ENCODE measurements around the gene IGFL2. TPM values are rescaled to one million over a fixed set of nuclear protein-coding genes. Genes with fewer than 3 reads are reported as not detected.
"Not testable (repeated sequence)": the region's sequence is repeated elsewhere in the genome, so short reads cannot be mapped to it uniquely, and the experiment has no call there.

The IGFL2 gene
- total and polyA plus RNA-seq, 4 donors = 0.36 TPM; not detected in 3

- H3K27ac ChIP-seq (ENCODE audit: low read depth in 1 of 2, low read length in 2 of 2) = no peak overlapping the region
- H3K27me3 ChIP-seq (ENCODE audit: control insufficient read depth in 1 of 2, insufficient read depth in 2 of 2, low read length in 1 of 2) = peaks cover 0 to 3% of the 10 kb centered on the region in 2 donors
- H3K4me1 ChIP-seq (ENCODE audit: control insufficient read depth in 1 of 2, insufficient read depth in 2 of 2, low read length in 2 of 2) = no peaks in the 10 kb centered on the region
- H3K4me3 ChIP-seq (ENCODE audit: low read length in 2 of 2) = no peak overlapping the region
- DNase-seq = no peak
- H3K36me3 ChIP-seq (ENCODE audit: control insufficient read depth in 1 of 2, insufficient read depth in 2 of 2, low read length in 1 of 2) = no peaks in the 10 kb centered on the region
- 16 to 17% methylated on average over 3 of the region's 3 CpGs for WGBS, 2 donors
- H3K9me3 ChIP-seq (ENCODE audit: control insufficient read depth, low read length) = no peaks in the 10 kb centered on the region
- ATAC-seq (ENCODE audit: low FRiP score) = no peak
- intact Hi-C loops (cut with DNase I) = no loop called here
Measured at GRCh38 chr19:46155237-46155636, 7.2 kb downstream of the IGFL2 start.

DNA sequence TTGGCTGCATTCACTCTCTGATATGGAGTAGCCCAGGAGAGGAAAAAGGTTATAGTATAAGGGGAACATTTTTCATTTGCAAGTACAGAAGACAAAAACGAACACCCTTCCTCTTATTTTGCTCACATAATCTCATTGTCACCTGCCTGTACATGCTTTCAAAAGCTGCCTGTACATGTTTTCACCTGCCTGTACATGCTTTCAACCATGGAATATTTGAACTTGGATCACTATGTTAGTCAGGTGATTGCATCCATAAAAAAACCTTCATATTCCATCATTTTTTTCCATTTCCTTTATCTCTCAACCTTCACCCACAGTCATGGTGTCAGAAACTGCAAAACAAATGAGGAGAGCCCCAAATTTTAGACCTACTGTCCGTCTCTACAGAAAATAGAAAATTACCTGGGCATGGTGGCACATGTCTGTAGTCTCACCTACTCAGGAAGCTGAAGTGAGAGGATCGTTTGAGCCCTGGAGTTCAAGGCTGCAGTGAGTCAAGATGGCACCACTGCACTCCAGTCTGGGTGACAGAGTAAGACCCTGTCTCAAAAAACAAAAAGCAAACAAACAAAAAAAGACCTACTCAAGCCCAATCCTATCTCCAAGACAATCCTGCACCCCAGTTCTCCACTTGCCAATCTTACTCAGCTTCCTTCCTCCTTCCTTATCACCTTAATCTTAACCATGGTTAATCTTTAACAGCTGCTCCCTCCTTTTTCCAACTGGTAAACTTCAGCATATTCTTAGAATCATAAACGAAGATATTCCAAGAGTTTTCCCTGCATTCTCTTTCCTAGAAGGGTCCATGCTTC lies 11.6 kb downstream of the IGFL2 start:
- Histone ChIP-seq H3K4me1 (ENCODE audit: control insufficient read depth in 1 of 2, insufficient read depth in 2 of 2, low read length in 2 of 2) (no peaks in the 10 kb centered on the region), H3K36me3 (ENCODE audit: control insufficient read depth in 1 of 2, insufficient read depth in 2 of 2, low read length in 1 of 2) (no peaks in the 10 kb centered on the region), H3K9me3 (ENCODE audit: control insufficient read depth, low read length) (peaks cover 5% of the 10 kb centered on the region), H3K4me3 (ENCODE audit: low read length in 2 of 2) (no peak overlapping the region), H3K27ac (ENCODE audit: low read depth in 1 of 2, low read length in 2 of 2) (no peak overlapping the region), H3K27me3 (ENCODE audit: control insufficient read depth in 1 of 2, insufficient read depth in 2 of 2, low read length in 1 of 2) (peaks cover 0 to 1% of the 10 kb centered on the region in 2 donors)
- 53 to 55% methylated on average over 4 of the region's 4 CpGs for WGBS, 2 donors
- ATAC-seq (ENCODE audit: low FRiP score) (no peak), DNase-seq (no peak)
- intact Hi-C loops (cut with DNase I) = no loop called here

DNA sequence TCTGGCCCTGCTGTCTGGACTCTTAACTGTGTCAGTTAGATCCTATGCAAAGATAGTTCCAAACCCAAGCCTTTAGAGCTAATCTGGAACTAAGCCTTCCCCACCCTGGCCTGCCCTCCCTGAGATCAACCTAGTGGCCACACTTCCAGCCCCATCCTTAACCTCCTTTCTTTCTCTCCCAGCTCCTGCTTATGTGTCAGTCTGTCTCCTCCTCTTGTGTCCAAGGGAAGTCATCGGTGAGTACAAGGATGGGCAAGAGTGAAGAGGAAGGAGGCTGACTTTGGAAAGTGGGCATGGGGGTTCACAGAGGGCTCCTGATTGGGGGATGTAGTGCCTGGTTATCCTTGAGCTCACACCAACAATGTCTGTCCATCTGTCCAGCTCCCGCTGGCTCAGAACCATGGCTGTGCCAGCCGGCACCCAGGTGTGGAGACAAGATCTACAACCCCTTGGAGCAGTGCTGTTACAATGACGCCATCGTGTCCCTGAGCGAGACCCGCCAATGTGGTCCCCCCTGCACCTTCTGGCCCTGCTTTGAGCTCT lies 12.3 kb downstream of the IGFL2 start:
- ATAC-seq (ENCODE audit: low FRiP score) = no peak
- intact Hi-C loops (cut with DNase I) = no loop called here

GRCh38 chr19:46161642-46162257 lies 13.7 kb downstream of the IGFL2 start:
- H3K36me3 ChIP-seq (ENCODE audit: control insufficient read depth in 1 of 2, insufficient read depth in 2 of 2, low read length in 1 of 2); H3K27me3 ChIP-seq (ENCODE audit: control insufficient read depth in 1 of 2, insufficient read depth in 2 of 2, low read length in 1 of 2); H3K4me1 ChIP-seq (ENCODE audit: control insufficient read depth in 1 of 2, insufficient read depth in 2 of 2, low read length in 2 of 2); H3K9me3 ChIP-seq (ENCODE audit: control insufficient read depth, low read length); DNase-seq; H3K27ac ChIP-seq (ENCODE audit: low read depth in 1 of 2, low read length in 2 of 2); ATAC-seq (ENCODE audit: low FRiP score); H3K4me3 ChIP-seq (ENCODE audit: low read length in 2 of 2); intact Hi-C loops (cut with DNase I): not testable (repeated sequence)
- 37 to 68% methylated on average over 2 of the region's 2 CpGs for WGBS, 2 donors

More for the DNA sequence above, 12.3 kb downstream of the IGFL2 start:
- H3K36me3 ChIP-seq (ENCODE audit: control insufficient read depth in 1 of 2, insufficient read depth in 2 of 2, low read length in 1 of 2) = no peaks in the 10 kb centered on the region
- peaks cover 5% of the 10 kb centered on the region for H3K9me3 ChIP-seq (ENCODE audit: control insufficient read depth, low read length)
- H3K4me1 ChIP-seq (ENCODE audit: control insufficient read depth in 1 of 2, insufficient read depth in 2 of 2, low read length in 2 of 2) = no peaks in the 10 kb centered on the region
- 90 to 93% methylated on average over 7 of the region's 7 CpGs for WGBS, 2 donors
- no peak overlapping the region for H3K4me3 ChIP-seq (ENCODE audit: low read length in 2 of 2)
- no peak for DNase-seq
- no peaks in the 10 kb centered on the region for H3K27me3 ChIP-seq (ENCODE audit: control insufficient read depth in 1 of 2, insufficient read depth in 2 of 2, low read length in 1 of 2)
- no peak overlapping the region for H3K27ac ChIP-seq (ENCODE audit: low read depth in 1 of 2, low read length in 2 of 2)

DNA sequence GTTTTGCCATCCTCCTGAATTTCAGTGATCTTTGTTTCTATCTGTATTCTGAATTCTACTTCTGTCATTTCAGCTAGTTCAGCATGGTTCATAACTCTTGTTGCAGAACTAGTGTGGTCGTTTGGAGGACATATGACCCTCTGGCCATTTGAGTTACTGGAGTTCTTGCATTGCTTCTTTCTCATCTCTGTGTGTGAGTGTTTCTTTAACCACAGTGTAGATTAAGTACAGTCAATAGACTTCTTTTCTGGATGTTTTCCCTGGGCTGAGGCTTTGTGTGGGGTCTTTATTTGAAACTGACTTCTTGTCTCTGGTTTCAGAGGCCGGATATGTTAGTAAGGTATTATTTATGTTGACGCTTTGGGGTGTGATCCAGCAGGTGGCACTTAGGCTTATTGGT lies 14.7 kb downstream of the IGFL2 start:
- no peaks in the 10 kb centered on the region for H3K4me1 ChIP-seq (ENCODE audit: control insufficient read depth in 1 of 2, insufficient read depth in 2 of 2, low read length in 2 of 2)
- no peak overlapping the region for H3K4me3 ChIP-seq (ENCODE audit: low read length in 2 of 2)
- no peaks in the 10 kb centered on the region for H3K36me3 ChIP-seq (ENCODE audit: control insufficient read depth in 1 of 2, insufficient read depth in 2 of 2, low read length in 1 of 2)
- intact Hi-C loops (cut with DNase I) = no loop called here
- DNase-seq = no peak
- H3K27ac ChIP-seq (ENCODE audit: low read depth in 1 of 2, low read length in 2 of 2) = no peak overlapping the region
- 68 to 77% methylated on average over 3 of the region's 3 CpGs for WGBS, 2 donors
- H3K9me3 ChIP-seq (ENCODE audit: control insufficient read depth, low read length) = peaks cover 6% of the 10 kb centered on the region
- H3K27me3 ChIP-seq (ENCODE audit: control insufficient read depth in 1 of 2, insufficient read depth in 2 of 2, low read length in 1 of 2) = no peaks in the 10 kb centered on the region
- no peak for ATAC-seq (ENCODE audit: low FRiP score)

DNA sequence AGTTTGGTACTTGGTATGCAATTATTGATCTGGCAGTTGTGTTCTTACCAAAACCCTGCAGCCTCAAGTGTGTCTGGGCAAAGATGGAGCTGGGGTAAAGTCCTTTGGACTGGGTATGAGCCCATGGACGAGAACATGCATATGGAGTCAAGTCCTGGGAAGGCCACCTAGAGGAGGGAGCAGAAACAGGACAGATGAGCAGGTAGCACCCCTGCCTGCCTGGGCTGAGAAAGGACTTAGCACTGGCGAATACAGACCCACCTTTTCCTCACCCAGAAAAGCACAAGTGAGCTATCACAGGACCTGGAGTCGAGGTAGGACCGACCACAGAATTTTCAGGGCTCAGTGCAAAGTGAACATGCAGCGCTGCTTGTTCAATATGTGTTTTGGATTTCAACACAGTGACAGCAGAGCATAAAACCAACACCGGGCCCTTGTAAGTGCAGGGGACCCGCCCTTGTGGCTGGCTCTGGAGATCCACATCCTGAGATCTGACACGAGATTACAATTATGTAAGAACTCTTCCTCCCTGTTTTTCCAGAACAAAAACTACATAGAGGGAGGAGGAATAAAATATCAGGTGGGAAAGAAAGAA lies 25.9 kb downstream of the IGFL2 start:
- H3K4me3 ChIP-seq (ENCODE audit: low read length in 2 of 2) = no peak overlapping the region
- ATAC-seq (ENCODE audit: low FRiP score) (no peak), DNase-seq (no peak)
- H3K27ac ChIP-seq (ENCODE audit: low read depth in 1 of 2, low read length in 2 of 2) = no peak overlapping the region
- 66 to 73% methylated on average over 8 of the region's 8 CpGs for WGBS, 2 donors
- H3K9me3 ChIP-seq (ENCODE audit: control insufficient read depth, low read length) = peaks cover 5% of the 10 kb centered on the region
- H3K36me3 ChIP-seq (ENCODE audit: control insufficient read depth in 1 of 2, insufficient read depth in 2 of 2, low read length in 1 of 2) = no peaks in the 10 kb centered on the region
- intact Hi-C loops (cut with DNase I) = no loop called here
- no peaks in the 10 kb centered on the region for H3K4me1 ChIP-seq (ENCODE audit: control insufficient read depth in 1 of 2, insufficient read depth in 2 of 2, low read length in 2 of 2)
- no peaks in the 10 kb centered on the region for H3K27me3 ChIP-seq (ENCODE audit: control insufficient read depth in 1 of 2, insufficient read depth in 2 of 2, low read length in 1 of 2)

GRCh38 chr19:46176116-46176860 lies 28.2 kb downstream of the IGFL2 start:
- intact Hi-C loops (cut with DNase I) = no loop called here
- ATAC-seq (ENCODE audit: low FRiP score) (no peak), DNase-seq (no peak)
- WGBS, 2 donors = 68 to 73% methylated on average over 7 of the region's 7 CpGs
- Histone ChIP-seq H3K27me3 (ENCODE audit: control insufficient read depth in 1 of 2, insufficient read depth in 2 of 2, low read length in 1 of 2) (no peaks in the 10 kb centered on the region), H3K27ac (ENCODE audit: low read depth in 1 of 2, low read length in 2 of 2) (no peak overlapping the region), H3K4me3 (ENCODE audit: low read length in 2 of 2) (no peak overlapping the region), H3K36me3 (ENCODE audit: control insufficient read depth in 1 of 2, insufficient read depth in 2 of 2, low read length in 1 of 2) (no peaks in the 10 kb centered on the region), H3K4me1 (ENCODE audit: control insufficient read depth in 1 of 2, insufficient read depth in 2 of 2, low read length in 2 of 2) (no peaks in the 10 kb centered on the region), H3K9me3 (ENCODE audit: control insufficient read depth, low read length) (no peaks in the 10 kb centered on the region)

DNA sequence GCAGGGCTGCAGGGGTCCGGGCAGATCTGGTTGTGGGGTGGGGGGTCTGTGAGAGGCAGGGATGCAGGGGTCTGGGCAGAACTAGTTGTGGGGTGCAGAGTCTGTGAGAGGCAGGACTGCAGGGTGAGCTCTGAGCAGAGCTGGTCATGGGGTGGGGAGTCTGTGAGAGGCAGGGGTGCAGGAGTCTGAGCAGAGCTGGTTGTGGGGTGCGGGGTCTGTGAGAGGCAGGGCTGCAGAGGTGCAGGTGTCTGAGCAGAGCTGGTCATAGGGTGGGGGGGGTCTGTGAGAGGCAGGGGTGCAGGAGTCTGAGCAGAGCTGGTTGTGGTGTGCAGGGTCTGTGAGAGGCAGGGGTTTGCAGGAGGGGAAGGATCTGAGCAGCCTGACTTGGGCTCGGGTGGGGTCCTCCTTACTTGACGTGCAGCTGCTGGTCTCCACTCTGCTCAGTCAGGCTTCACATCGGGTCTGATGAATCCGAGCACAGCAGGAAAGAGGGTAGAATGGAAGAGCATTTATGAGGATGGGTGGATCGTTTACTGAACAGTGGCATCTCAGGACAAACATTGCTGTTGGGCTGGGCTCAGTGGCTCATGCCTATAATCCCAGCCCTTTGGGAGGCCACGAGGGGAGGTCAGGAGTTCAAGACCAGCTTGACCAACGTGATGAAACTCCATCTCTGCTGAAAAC lies 31.2 kb downstream of the IGFL2 start:
- DNase-seq (no peak), ATAC-seq (ENCODE audit: low FRiP score) (no peak)
- H3K27me3 ChIP-seq (ENCODE audit: control insufficient read depth in 1 of 2, insufficient read depth in 2 of 2, low read length in 1 of 2) = no peaks in the 10 kb centered on the region
- intact Hi-C loops (cut with DNase I) = no loop called here
- no peaks in the 10 kb centered on the region for H3K4me1 ChIP-seq (ENCODE audit: control insufficient read depth in 1 of 2, insufficient read depth in 2 of 2, low read length in 2 of 2)
- 56 to 58% methylated on average over 9 of the region's 9 CpGs for WGBS, 2 donors
- no peaks in the 10 kb centered on the region for H3K9me3 ChIP-seq (ENCODE audit: control insufficient read depth, low read length)
- no peak overlapping the region for H3K27ac ChIP-seq (ENCODE audit: low read depth in 1 of 2, low read length in 2 of 2)
- no peaks in the 10 kb centered on the region for H3K36me3 ChIP-seq (ENCODE audit: control insufficient read depth in 1 of 2, insufficient read depth in 2 of 2, low read length in 1 of 2)
- no peak overlapping the region for H3K4me3 ChIP-seq (ENCODE audit: low read length in 2 of 2)
